ENCODE data around the gene EFCAB8. TPM values are rescaled to one million over a fixed set of nuclear protein-coding genes. Genes with fewer than 3 reads are reported as not detected.

Gene EFCAB8
- total RNA-seq, 4 donors from 2014 or later: not detected

DNA sequence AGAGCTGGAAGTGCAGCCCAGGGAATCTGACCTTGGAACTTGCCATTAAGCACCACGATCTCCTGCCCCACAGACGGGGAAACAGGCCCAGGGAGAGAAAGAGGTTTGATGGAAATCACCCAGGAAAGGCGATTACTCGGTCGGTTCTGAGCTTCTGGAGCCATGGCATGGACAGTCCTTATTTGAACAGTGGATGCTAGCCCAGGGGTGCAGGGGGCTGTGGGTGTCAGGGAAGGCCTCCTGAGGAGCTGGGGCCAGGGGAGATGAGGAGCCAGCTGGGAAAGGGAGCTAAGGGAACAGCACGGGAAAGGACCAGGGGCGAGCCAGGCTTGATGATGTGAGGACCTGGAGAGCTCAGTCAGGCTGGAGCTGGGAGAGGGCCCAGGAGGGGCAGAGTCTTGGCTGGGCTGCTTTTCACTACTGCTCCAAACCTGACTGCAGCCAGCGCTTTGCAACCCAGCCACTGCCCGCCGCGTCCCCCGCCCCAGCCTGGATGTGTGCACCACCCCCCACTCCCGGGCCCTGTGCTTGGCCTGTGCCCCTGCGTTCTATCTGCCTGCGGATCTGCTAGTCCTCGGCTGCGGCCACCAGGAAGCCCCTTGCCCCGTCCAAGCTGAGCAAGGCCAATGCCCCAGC, 127.7 kb downstream of the EFCAB8 start:
- H3K9me3 ChIP-seq: no peaks in the 10 kb centered on the region
- no peak overlapping the region for H3K27ac ChIP-seq
- H3K4me1 ChIP-seq: no peaks in the 10 kb centered on the region
- no peak for TF ChIP-seq POLR2A (IDR thresholded peaks at IDR 0.05)
- intact Hi-C loops (cut with DNase I; ENCODE audit: low total_unique reads): no loop called here
- ATAC-seq (no peak), DNase-seq (no peak)
- no peak overlapping the region for H3K4me3 ChIP-seq
- in situ Hi-C loops (cut with MboI; ENCODE audit: low sequenced_read_pairs in 4 of 4): no loop called here
- no peaks in the 10 kb centered on the region for H3K27me3 ChIP-seq
- H3K36me3 ChIP-seq: no peaks in the 10 kb centered on the region

DNA sequence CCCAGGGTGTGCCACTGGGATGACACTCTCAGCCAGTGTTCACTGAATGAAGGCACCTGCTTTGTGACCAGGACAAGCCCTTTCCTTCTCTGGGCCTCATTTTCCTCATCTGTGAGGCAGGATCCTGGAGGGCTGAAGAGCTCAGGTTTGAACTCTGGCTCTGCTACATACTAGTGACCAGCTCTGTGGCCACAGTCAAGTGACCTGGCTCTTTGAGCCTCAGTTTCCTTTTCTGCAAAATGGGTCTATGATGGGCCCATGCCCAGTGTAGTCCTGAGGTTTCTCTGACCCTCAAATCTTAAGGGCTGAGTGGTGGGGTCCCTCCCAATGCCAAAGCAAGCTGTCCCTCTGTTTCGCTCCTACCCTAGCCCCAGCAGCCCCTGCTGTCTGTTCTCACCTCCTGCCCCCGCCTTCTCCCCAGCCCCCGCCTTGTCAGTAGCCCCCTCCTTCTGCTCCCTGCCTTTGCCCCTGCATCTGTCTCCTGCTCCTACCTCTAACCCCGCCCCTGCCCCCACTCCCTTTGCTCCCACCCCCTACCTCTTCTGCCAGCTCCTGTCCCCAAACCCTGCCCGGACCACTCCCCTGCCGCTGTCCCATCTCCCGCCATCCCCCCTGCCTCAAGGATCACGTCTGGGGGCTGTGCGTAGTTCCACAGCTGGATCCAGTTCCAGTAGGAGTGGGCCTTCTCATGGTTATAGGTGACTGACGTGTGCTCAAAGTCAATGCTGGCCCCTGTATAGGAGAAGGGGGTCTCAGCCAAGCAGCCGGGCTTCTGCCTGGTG, 128.5 kb downstream of the EFCAB8 start:
- no peak for TF ChIP-seq POLR2A (IDR thresholded peaks at IDR 0.05)
- TF ChIP-seq, protein P1, sequence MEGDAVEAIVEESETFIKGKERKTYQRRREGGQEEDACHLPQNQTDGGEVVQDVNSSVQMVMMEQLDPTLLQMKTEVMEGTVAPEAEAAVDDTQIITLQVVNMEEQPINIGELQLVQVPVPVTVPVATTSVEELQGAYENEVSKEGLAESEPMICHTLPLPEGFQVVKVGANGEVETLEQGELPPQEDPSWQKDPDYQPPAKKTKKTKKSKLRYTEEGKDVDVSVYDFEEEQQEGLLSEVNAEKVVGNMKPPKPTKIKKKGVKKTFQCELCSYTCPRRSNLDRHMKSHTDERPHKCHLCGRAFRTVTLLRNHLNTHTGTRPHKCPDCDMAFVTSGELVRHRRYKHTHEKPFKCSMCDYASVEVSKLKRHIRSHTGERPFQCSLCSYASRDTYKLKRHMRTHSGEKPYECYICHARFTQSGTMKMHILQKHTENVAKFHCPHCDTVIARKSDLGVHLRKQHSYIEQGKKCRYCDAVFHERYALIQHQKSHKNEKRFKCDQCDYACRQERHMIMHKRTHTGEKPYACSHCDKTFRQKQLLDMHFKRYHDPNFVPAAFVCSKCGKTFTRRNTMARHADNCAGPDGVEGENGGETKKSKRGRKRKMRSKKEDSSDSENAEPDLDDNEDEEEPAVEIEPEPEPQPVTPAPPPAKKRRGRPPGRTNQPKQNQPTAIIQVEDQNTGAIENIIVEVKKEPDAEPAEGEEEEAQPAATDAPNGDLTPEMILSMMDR (IDR thresholded peaks at IDR 0.05 in 4 of 5, conservative IDR thresholded peaks at IDR 0.05 in 1 of 5): no peak
- DNase-seq (no peak), ATAC-seq (no peak)
- Histone ChIP-seq H3K27me3 (no peaks in the 10 kb centered on the region), H3K4me1 (no peaks in the 10 kb centered on the region), H3K4me3 (no peak overlapping the region), H3K9me3 (no peaks in the 10 kb centered on the region), H3K36me3 (no peaks in the 10 kb centered on the region), H3K27ac (no peak overlapping the region)
- intact Hi-C loops (cut with DNase I; ENCODE audit: low total_unique reads) (no loop called here), in situ Hi-C loops (cut with MboI; ENCODE audit: low sequenced_read_pairs in 4 of 4) (no loop called here)

DNA sequence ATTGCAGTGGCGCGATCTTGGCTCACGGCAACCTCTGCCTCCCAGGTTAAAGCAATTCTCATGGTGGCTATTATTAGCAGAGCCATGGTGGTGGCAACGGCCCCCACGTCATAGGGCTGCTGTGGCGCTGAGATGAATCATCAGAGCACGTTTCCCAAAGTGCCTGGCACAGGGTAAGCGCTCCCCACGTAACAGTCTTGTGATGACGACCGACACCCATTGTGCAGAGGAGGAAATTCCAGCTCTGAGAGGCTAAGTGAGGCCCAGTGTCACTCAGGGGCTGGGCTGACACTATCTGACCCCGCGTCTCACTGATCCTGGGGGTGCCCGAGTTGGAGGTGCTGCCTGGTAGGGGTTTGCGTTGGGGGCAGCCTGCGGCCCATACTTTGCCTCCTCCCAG, 129.3 kb downstream of the EFCAB8 start:
- TF ChIP-seq POLR2A (IDR thresholded peaks at IDR 0.05): no peak
- TF ChIP-seq, protein P1 (IDR thresholded peaks at IDR 0.05 in 4 of 5, conservative IDR thresholded peaks at IDR 0.05 in 1 of 5): no peak
- Histone ChIP-seq H3K4me1 (no peaks in the 10 kb centered on the region), H3K27me3 (no peaks in the 10 kb centered on the region), H3K9me3 (no peaks in the 10 kb centered on the region), H3K36me3 (no peaks in the 10 kb centered on the region), H3K27ac (no peak overlapping the region), H3K4me3 (no peak overlapping the region)
- in situ Hi-C loops (cut with MboI; ENCODE audit: low sequenced_read_pairs in 4 of 4): no loop called here
- intact Hi-C loops (cut with DNase I; ENCODE audit: low total_unique reads): no loop called here
- DNase-seq: no peak
- no peak for ATAC-seq

DNA sequence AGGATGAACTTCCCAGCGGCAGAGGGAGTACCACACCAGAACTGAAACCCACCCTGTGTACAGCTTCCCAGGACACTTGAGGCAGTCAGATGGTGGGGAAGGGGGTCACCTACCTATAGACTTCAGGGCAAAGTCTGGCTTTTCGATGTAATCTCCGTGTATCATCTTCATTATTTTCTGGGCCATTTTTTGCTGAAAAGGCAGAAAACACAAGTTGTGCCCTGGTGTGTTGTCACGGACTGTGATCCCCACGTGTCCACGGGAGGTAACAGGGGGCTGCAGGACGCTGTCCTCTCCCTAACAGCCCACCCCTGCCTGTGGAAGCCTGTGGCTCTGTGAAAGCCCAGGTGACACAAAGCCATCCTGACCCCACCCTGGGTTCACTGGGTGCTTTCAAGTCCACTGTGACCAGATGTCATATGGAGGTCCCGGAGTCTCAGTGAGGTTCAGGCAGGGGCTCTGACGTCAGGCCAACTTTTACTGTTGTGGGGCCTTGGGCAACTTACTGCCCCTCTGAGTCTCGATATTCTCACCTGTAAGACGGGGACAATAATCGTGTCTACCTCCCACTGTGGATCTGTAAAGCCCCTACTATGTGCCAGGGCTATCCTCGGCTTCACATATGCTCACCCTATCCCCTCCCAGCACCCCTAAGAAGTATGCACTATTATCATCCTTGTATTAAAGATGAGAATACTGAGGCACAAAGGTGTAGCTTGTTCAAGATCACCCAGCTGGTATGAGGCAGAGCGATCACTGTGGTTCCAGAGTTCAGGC, 131.0 kb downstream of the EFCAB8 start:
- intact Hi-C loops (cut with DNase I; ENCODE audit: low total_unique reads): no loop called here
- no peaks in the 10 kb centered on the region for H3K4me1 ChIP-seq
- DNase-seq (no peak), ATAC-seq (no peak)
- no peak for TF ChIP-seq POLR2A (IDR thresholded peaks at IDR 0.05)
- TF ChIP-seq, protein P1 (IDR thresholded peaks at IDR 0.05 in 4 of 5, conservative IDR thresholded peaks at IDR 0.05 in 1 of 5): no peak
- H3K36me3 ChIP-seq: no peaks in the 10 kb centered on the region
- H3K4me3 ChIP-seq: no peak overlapping the region
- in situ Hi-C loops (cut with MboI; ENCODE audit: low sequenced_read_pairs in 4 of 4): no loop called here
- H3K27ac ChIP-seq: no peak overlapping the region
- H3K9me3 ChIP-seq: no peaks in the 10 kb centered on the region
- H3K27me3 ChIP-seq: no peaks in the 10 kb centered on the region

DNA sequence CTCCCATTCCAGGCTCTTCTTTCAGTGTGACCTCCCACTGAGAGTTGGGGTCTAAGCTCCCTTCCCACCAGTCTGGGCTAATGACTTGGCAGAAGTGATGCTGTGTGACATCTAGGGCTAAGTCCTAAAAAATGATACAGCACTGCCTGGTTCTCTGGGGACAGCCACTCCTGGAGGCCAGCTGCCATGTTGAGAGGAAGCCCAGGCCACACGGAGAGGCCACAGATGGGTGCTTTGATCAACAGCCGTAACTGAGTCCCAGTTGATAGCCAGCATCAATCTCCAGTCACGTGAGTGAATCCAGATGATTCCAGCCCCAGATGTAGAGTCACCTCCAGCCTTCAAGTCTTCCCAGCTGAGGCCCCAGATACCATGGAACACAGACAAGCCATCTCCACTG, 131.7 kb downstream of the EFCAB8 start:
- intact Hi-C loops (cut with DNase I; ENCODE audit: low total_unique reads) (no loop called here), in situ Hi-C loops (cut with MboI; ENCODE audit: low sequenced_read_pairs in 4 of 4) (no loop called here)
- no peak overlapping the region for H3K4me3 ChIP-seq
- H3K9me3 ChIP-seq: no peaks in the 10 kb centered on the region
- no peak for DNase-seq
- H3K4me1 ChIP-seq: no peaks in the 10 kb centered on the region
- TF ChIP-seq POLR2A (IDR thresholded peaks at IDR 0.05): no peak
- TF ChIP-seq, protein P1 (IDR thresholded peaks at IDR 0.05 in 4 of 5, conservative IDR thresholded peaks at IDR 0.05 in 1 of 5): no peak
- H3K27ac ChIP-seq: no peak overlapping the region
- ATAC-seq: no peak
- H3K27me3 ChIP-seq: no peaks in the 10 kb centered on the region
- no peaks in the 10 kb centered on the region for H3K36me3 ChIP-seq

Data from gastrocnemius medialis (tissue), 4 donors.